NCI-H345 treated with DMSO at 0.1 percent for 48 hours (cell line): ENCODE data around the gene KIF17.
A peak's percentile ranks its signal among the peaks of the same experiment; 100 is the strongest.

Experiments used
- DNase-seq: peaks from one replicate; lab custom pipeline; 2025; ENCODE audit not compliant: unreplicated experiment; lab: John Stamatoyannopoulos, UW

The KIF17 gene

GRCh38 chr1:20663365-20663764, 54.4 kb downstream of the KIF17 start:
- DNase-seq, result no peak

- DNase-seq, result no peak
Observed at GRCh38 chr1:20662110-20662475, 55.7 kb downstream of the KIF17 start.

- DNase-seq, result peak; percentile 94
Observed at GRCh38 chr1:20661207-20662109, 56.3 kb downstream of the KIF17 start, which contains the start of gene DDOST. Gene DDOST (minus strand): TSS chr1:20661369. CDS start chr1:20661350, 19 bp downstream.

- DNase-seq, result no peak
Observed at GRCh38 chr1:20660847-20661206, 57.0 kb downstream of the KIF17 start.

- no peak for DNase-seq
Observed at GRCh38 chr1:20660363-20660762, 57.4 kb downstream of the KIF17 start.

GRCh38 chr1:20658166-20658915, 59.5 kb downstream of the KIF17 start:
- no peak for DNase-seq

GRCh38 chr1:20657024-20657423, 60.8 kb downstream of the KIF17 start:
- DNase-seq, result no peak

- no peak for DNase-seq
Observed at GRCh38 chr1:20654104-20654690, 63.6 kb downstream of the KIF17 start.

- DNase-seq, result no peak
Observed at GRCh38 chr1:20652300-20652699, 65.5 kb downstream of the KIF17 start.

GRCh38 chr1:20648946-20649345, 68.9 kb downstream of the KIF17 start:
- no peak for DNase-seq

- DNase-seq, result no peak
Observed at GRCh38 chr1:20648438-20648837, 69.4 kb downstream of the KIF17 start.

- DNase-seq, result no peak
Observed at GRCh38 chr1:20645414-20645813, 72.4 kb downstream of the KIF17 start.

- no peak for DNase-seq
Observed at GRCh38 chr1:20644416-20644815, 73.4 kb downstream of the KIF17 start.

GRCh38 chr1:20643080-20643479, 74.7 kb downstream of the KIF17 start:
- DNase-seq, result no peak

- no peak for DNase-seq
Observed at GRCh38 chr1:20641975-20642374, 75.8 kb downstream of the KIF17 start.

- DNase-seq, result peak; percentile 33
Observed at GRCh38 chr1:20640183-20640597, 77.6 kb downstream of the KIF17 start.

- no peak for DNase-seq
Observed at GRCh38 chr1:20636785-20637347, 80.9 kb downstream of the KIF17 start.

- peak; percentile 56 for DNase-seq
Observed at GRCh38 chr1:20634594-20635084, 83.2 kb downstream of the KIF17 start.

GRCh38 chr1:20634065-20634593, 83.7 kb downstream of the KIF17 start:
- no peak for DNase-seq

GRCh38 chr1:20633190-20634064, 84.4 kb downstream of the KIF17 start, which contains the start of gene PINK1:
Gene PINK1 (plus strand): TSS chr1:20633458. CDS start chr1:20633549, 91 bp downstream.
- peak; percentile 62 for DNase-seq
